A549 (cell line): ENCODE measurements around the gene SLC2A13.

Experiments
- BHLHE40 ChIP-seq: IDR thresholded peaks from 2 replicates; pipeline ENCODE4 v1.6.1; 2012; ENCODE audit warnings: low read depth, low read length, inconsistent platforms
- CEBPB ChIP-seq, 2 experiments: fragments of >200 bp in 1 of 2; sonication (Bioruptor Twin) in 1 of 2; formaldehyde crosslinking in 1 of 2; IDR thresholded peaks; 2 replicates each; pipeline ENCODE4 v1.6.1; 2012 to 2016
- CHD4 ChIP-seq: fragments of 200-600 bp; sonication (generic); IDR thresholded peaks from 2 replicates; pipeline ENCODE4 v1.6.1; 2016; ENCODE audit warnings: antibody characterized with exemption, mild to moderate bottlenecking, borderline replicate concordance
- CTCF ChIP-seq: fragments of >200 bp; sonication (Bioruptor Twin); formaldehyde crosslinking; IDR thresholded peaks from 3 replicates; pipeline ENCODE4 v1.5.1; 2016
- EP300 ChIP-seq, 2 experiments: fragments of >200 bp; sonication (Bioruptor Twin); formaldehyde crosslinking; IDR thresholded peaks; 2 replicates in 1 of 2; 3 replicates in 1 of 2; pipeline ENCODE4 v1.6.1; 2016 to 2017
- JUNB ChIP-seq: fragments of >200 bp; sonication (Bioruptor Twin); formaldehyde crosslinking; IDR thresholded peaks from 2 replicates; pipeline ENCODE4 v1.6.1; 2016
- MAFK ChIP-seq: fragments of 450-650 bp; IDR thresholded peaks from 2 replicates; pipeline ENCODE4 v1.6.1; 2014; ENCODE audit not compliant: partially characterized antibody
- NR3C1 ChIP-seq: fragments of >200 bp; sonication (Bioruptor Twin); formaldehyde crosslinking; IDR thresholded peaks from 3 replicates; pipeline ENCODE4 v1.6.1; 2017
- POLR2A ChIP-seq: IDR thresholded peaks from 2 replicates; pipeline ENCODE4 v1.6.1; 2012; ENCODE audit warnings: mild to moderate bottlenecking, low read length
- RCOR1 ChIP-seq: fragments of 150-350 bp; IDR thresholded peaks from 2 replicates; pipeline ENCODE4 v1.6.1; 2014; ENCODE audit warnings: antibody characterized with exemption, low read length, low read depth
- RNF2 ChIP-seq: fragments of 200-600 bp; sonication (generic); IDR thresholded peaks from 2 replicates; pipeline ENCODE4 v1.6.1; 2016; ENCODE audit warnings: low read depth, mild to moderate bottlenecking, antibody characterized with exemption, moderate library complexity, borderline replicate concordance
- SMC3 ChIP-seq: fragments of >200 bp; sonication (Bioruptor Twin); formaldehyde crosslinking; IDR thresholded peaks from 3 replicates; pipeline ENCODE4 v1.6.1; 2018; ENCODE audit warnings: inconsistent platforms
- ZC3H11A ChIP-seq: fragments of 450-650 bp; IDR thresholded peaks from 2 replicates; pipeline ENCODE4 v1.6.1; 2014; ENCODE audit warnings: antibody characterized with exemption, mild to moderate bottlenecking
- ZSCAN20 ChIP-seq: fragments of 250-450 bp; sonication (Bioruptor Pico); IDR thresholded peaks from 2 replicates; pipeline ENCODE4 v1.8.0; 2022; ENCODE audit warnings: mild to moderate bottlenecking, moderate library complexity

DNA sequence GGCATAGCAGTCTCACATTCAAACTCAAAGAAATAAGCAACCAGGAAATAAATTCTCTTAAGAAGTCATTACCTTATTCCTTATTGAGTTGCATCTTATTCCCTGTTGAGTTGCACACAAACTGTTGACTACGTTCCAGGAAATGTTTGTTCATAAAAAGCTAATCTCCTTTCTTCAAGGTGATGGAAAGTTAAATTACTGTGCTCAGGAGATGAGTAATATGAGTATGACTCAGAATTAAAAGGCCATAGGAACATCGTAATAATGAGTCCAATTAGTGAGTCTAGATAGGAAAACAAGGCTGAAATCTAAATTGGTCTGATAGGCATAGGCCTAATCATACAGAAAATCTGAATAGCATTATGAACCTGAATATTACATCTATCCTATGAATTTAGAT, 203.1 kb downstream of the SLC2A13 start:
- TF ChIP-seq CTCF (no peak), NR3C1 (no peak), POLR2A (no peak), CEBPB (IDR thresholded peaks at IDR 0.05) (no peak), RCOR1 (no peak), SMC3 (no peak), EP300 (IDR thresholded peaks at IDR 0.05) (no peak), JUNB (no peak), MAFK (no peak), RNF2 (no peak), ZSCAN20 (CRISPR knock-in tag) (no peak), ZC3H11A (no peak), CHD4 (no peak), BHLHE40 (no peak)
